Activated T-cell treated with anti-CD3 and anti-CD28 coated beads, Interleukin-2, amount 50 U/mL, for 1 hour (primary cell): Measurements from ENCODE around the gene OR10H1.
"Not testable (repeated sequence)": the region's sequence is repeated elsewhere in the genome, so short reads cannot be mapped to it uniquely, and the experiment has no call there.

ENCODE experiments used
- DNase-seq: peaks from one replicate; pipeline ENCODE4 v3.0.0-alpha.2; 2020

The OR10H1 gene, protein sequence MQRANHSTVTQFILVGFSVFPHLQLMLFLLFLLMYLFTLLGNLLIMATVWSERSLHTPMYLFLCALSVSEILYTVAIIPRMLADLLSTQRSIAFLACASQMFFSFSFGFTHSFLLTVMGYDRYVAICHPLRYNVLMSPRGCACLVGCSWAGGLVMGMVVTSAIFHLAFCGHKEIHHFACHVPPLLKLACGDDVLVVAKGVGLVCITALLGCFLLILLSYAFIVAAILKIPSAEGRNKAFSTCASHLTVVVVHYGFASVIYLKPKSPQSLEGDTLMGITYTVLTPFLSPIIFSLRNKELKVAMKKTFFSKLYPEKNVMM

DNA sequence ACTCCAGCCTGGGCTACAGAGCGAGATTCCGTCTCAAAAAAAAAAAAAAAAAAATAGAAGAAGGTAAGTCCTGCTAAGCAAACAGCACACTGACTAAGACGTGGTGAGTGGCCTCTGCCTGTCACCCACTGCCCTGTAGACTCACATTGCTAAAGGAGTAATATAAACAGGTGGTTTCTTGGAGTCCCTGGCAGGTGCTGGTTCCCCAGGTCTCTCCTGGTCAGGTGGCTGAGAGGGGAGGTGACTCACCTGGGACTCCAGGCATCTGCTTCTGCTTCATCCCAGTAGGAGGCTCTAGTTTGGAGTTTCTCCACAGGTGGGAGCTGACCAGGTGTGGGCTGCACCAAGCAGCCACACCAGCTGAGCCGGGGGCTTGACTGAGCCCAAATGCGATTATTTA, at the start of gene OR10H1:
OR10H1 (minus strand) TSS at position 359 of the 400 bp plus-strand sequence. CDS start 7,627 bp downstream, outside the sequence.
- DNase-seq = no peak

DNA sequence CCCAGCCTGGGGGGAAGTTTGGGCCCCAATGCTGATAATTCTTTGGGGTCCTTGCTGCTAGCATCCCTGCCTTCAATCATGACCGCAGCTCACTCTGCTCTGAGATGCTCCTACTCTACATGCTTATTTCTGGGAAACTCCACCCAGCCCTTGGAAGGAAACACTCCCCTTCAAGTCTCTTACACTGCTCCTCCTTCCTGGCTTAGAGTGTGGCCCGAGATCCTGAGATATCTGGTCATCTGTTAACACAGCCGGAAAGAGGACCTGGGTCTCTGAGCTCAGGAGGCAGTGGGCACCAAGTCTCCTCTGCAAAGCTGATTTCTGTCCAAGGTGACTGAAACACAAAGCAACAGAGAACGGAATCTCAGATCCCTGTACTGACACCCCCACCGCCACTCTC, 49.4 kb upstream of the OR10H1 start:
- no peak for DNase-seq

DNA sequence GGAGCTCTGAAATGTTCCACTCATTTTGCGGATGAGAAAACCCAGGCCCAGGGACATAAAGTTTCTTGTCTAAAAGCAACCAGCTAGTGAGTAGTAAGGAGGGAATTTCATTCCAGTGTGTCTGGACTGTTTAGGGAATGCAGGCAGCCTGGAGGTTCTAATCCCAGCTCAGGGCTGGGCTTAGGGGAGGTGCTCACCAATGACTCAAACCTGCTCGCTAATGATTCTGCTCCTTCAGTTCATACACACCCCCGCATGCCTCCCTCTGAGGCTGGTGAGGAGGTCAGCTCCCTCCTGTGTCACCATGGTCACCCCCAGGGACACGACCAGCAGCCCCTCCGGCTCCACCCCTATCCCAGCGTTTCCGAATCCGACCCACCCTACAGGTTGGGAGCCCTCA, 47.8 kb upstream of the OR10H1 start:
- DNase-seq = no peak

DNA sequence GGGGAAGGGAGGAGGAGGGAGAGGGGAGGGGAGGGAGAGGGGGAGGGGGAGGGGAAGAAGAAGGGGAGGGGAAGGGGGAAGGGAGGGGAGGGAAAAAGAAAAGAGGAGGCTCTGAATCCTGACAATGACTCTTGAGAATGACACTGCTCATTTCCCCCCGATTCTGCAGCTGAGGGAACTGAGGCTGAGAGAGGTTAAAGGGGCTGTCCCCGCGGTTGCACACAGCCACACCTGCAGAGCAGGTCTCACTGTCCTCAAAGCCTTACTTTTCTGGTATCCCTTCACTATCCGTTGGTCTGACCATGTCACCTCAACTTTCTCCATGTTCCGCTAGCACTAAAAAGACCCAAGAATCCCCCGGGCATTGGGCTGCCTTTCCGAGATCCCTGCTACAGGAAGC, 47.0 kb upstream of the OR10H1 start:
- no peak for DNase-seq

DNA sequence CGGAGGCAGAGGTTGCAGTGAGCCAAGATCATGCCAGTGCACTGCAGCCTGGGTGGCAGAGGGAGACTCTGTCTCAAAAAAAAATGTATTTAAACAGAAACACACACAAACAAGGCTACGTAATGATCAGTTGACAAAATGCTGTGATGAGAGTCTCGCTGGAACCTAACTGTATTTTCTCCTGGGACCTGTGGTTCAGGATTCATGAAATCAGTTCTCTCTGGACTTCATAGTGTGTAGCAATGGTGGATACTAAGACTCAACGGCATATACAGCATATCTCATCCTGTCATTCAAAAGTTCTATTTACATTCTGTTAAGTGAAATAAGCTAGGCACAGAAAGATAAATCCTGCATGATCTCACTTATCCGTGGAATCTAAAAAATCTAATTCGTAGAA, 45.1 kb upstream of the OR10H1 start:
- no peak for DNase-seq

DNA sequence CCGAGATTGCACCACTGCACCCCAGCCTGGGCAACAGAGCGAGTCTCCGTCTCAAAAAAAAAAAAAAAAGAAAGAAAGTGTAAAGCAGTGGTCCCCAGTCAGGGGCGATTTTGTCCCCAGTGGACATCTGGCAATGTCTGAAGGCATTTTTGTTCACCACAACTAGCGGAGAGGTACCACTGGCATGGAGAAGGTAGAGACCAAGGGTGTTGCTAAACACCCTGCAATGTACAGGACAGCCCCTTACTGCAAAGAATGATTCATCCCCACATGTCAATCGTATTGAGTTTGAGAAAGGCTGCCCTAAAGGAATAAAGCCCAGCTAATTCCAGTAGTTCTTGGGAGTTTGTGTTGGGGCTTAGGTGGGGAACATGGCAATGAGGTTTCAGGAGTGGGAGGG, 43.7 kb upstream of the OR10H1 start:
- no peak for DNase-seq

DNA sequence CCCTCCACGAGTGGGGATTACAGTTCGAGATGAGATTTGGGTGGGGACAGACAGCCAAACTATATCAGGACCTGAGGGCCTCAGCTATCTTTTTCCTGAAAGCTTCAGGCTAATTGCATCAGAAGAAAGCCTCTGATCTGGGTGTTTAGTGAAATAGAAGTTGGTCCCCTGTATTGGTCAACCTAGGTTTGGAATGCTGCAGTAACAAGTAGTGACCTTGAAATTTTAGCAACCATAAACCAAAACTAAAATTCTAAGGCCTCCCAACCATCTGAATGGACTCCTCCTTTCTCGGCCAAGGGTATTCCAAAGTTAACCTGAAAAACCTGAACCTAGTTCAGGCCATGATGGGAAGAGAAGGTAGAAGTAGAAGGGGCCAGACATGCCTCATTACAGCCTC, 34.9 kb upstream of the OR10H1 start:
- no peak for DNase-seq

DNA sequence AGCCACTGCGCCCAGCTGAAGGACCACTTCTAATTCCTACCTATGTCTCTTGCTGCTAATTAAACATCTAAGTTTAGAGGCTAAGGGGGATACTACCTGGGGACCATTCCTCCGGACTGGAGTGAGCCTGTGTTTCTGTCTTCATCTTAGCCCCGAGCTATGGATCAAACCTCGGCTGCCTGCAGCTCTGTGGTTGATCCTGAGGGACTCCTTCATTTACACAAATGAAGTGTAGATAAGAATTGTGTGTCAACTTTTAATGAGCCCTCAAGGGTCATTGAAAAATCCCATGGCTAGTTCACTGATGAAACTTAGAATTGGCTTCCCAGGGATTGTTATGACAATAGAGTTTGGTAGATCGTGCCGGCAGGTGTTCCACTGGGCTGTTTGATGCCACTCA, 31.5 kb upstream of the OR10H1 start:
- no peak for DNase-seq

DNA sequence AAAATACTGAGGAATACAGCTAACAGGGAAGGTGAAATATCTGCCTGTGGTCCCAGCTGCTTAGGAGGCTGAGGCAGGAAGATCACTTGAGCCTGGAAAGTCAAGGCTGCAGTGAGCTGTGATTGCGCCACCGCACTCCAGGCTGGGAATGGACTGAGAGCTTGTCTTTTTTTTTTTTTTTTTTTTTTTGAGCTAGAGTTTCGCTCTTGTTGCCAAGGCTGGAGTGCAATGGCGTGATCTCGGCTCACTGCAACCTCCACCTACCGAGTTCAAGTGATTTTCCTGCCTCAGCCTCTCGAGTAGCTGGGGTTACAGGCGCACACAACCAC, 28.4 kb upstream of the OR10H1 start:
- DNase-seq = not testable (repeated sequence)

DNA sequence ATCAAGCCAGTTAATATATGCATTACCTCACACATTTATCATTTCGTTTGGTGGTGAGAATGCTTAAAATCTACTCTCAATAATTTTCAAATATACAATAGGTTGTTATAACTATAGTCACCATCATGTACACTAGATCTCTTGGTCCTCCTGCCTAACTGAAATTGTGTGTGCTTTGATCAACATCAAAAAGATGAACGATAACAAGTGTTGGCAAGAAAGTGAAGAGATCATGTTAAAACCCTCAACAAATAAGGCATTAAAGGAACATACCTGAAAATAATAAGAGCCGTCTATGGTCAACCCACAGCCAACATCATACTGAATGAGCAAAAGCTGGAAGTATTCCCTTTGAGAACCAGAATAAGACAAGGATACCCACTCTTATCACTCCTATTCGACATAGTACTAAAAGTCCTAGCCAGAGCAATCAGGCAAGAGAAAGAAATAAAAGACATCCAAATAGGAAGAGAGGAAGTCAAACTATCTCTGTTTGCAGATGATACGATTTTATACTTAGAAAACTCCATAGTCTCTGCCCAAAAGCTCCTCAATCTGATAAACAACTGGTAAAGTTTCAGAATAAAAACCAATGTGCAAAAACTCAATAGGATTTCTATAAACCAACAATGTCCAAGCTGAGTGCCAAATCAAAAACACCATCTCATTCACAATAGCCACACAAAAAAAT, 27.9 kb upstream of the OR10H1 start:
- no peak for DNase-seq

DNA sequence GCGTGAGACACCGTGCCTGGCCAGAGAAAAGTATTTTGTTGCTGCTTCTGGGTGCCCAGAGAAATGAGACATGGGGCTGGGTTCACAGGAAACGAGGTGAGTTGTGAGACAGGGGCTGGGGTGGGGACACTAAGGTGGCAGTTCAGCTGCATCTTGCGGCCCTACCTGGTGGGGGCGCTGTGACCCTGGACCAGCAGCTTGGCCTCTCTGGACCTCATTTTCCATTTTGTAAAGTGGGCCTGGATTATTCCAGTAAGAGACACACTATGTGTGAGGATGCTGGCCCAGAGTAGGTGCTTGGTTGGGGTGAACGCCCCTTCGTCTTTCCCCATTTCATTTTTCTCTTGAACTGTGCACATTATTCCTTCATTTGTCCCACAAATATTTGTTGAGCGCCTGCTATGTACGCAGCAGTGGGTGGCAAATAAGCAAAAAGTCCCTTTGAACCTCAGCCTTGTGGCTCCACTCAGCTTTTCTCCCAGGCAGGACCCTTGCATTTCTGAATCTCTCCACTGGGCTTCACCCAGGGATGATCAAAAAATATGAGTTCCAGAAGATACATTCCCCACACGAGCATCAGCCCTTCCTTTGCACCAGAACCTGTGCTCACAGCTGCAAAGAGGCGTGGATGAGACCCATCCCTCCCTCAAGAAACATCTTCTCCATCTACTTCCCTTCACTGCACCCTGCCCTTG, 26.6 kb upstream of the OR10H1 start:
- DNase-seq = no peak

DNA sequence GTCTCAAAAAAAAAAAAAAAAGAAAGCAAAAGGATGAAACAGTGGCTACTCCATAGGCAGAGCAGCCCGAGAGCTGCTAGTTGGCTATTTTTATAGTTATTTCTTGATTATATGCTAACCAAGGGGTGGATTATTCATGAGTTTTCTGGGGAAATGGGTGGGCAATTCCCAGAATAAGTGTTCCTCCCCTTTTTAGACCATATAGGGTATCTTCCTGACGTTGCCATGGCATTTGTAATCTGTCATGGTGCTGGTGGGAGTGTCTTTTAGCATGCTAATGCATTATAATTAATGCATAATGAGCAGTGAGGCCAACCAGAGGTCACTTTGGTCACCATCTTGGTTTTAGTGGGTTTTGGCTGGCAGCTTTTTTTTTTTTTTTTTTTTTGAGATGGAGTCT, 25.4 kb upstream of the OR10H1 start:
- DNase-seq = no peak

DNA sequence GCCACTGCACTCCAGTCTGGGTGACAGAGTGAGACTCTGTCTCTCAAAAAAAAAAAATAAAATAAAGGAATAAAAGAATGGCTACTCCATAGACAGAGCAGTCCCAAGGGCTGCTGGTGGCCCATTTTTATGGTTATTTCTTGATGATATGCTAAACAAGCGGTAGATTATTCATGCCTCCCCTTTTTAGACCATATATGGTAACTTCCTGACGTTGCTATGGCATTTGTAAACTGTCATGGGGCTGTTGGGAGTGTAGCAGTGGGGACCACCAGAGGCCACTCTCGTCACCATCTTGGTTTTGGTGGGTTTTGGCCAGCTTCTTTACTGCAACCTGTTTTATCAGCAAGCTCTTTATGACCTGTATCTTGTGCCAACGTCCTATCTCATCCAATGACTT, 24.4 kb upstream of the OR10H1 start:
- DNase-seq = not testable (repeated sequence)

DNA sequence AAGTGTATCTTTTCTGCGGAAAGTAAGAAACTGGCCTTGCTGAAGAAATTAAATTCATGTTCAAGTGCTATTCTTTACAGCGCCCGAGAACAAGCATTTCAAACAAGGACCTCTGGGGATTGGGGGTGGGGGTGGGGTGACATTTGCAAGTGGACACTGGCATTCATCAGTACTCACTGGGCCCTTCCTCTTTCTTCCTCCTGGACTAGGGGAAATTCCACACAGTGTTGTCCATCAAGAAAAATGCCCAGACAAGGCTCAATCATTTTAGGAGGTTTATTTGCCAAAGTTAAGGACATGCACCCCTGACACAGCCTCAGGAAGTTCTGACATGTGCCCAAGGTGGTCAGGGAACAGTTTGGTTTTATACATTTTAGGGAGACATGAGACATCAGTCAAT, 22.9 kb upstream of the OR10H1 start:
- DNase-seq = no peak

DNA sequence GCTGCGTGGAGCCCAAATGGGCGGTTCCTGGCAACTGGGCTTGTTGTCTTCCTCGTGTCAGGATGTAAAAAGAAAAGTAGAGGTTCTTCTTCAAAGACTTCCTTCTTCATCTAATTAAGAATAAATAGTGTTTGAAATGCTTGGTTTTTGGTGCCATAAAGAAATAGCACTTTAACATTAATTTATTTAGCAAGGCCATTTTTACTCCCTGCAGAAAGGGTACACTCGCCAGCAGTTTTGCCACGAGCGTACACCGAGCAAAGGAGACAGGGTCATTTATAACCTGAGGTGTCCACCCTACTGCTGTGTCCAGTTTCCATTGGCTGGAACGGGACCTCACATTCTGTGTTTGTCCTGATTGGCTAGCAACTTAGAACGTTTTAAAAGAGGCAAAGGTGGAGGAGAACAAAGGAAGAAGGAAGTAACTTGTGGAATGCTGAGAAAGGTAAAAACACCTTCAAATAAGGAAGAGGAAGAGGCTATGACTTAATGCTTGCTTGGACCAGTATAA, 21.8 kb upstream of the OR10H1 start:
- no peak for DNase-seq

DNA sequence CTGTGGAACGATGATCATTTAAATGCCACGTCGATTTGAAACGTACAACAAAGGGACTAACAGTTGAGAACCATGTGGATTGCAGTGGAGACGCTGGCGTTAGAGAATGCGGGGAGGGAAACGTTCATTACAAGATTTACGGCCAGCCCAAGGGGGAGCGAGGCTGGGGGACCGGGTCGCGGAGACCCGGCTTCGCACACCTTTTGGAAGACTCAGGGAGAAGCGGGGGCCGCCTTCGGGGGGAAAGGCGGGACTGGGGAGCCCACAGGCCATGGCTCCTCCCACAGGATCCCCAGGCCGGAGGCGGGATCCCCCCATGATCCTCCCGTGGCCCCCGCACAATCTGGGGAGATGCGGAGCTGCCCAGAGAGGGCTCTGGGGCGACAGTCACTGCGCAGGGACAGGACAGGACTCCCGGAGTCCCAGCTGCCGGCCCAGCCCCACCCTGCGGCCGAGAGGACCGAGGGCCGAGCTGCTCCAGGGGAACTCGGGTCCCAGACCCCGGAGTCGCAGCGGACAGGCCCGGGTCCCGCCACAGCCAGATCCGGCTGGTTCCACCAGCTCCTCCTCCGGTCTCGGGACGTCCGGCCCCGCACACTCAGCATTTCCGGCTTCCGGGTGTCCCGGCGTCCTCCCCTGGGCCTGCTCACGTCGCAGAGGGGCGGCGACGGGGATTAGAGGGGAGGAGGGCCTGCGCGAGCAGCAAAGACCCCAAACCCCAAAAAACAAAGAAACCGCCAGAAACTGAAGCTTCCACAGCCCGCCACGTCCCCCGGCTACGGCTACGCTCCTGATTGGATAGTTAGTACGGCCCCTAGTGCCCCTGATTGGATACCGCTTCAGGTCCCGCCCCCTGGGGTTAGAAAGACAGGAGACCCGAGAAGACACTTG, 21.1 kb upstream of the OR10H1 start:
- peak; percentile 92 for DNase-seq

DNA sequence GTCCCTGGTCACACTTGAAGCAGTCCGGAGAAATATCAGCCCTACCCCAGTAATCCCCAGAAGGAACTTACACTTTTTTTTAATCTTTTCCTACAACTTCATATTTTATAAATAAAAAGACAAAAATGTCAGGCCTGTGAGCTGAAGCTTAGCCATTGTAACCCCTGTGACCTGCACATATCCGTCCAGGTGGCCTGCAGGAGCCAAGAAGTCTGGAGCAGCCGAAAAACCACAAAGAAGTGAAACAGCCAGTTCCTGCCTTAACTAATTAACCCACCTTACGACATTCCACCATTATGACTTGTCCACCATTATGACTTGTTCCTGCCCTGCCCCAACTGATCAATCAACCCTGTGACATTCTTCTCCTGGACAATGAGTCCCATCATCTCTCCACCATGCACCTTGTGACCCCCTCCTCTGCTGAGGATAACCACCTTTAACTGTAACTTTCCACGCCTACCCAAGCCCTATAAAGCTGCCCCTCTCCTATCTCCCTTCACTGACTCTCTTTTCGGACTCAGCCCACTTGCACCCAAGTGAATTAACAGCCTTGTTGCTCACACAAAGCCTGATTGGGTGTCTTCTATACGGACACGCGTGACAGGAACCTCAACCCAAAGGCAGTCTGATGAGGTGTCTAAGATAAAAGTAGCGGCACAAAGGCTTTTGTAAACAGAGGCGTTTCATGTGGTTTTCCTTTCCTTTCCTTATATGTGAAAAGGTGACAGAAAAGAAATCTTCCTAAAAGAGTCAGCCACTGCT, 20.3 kb upstream of the OR10H1 start:
- peak; percentile 52 for DNase-seq

DNA sequence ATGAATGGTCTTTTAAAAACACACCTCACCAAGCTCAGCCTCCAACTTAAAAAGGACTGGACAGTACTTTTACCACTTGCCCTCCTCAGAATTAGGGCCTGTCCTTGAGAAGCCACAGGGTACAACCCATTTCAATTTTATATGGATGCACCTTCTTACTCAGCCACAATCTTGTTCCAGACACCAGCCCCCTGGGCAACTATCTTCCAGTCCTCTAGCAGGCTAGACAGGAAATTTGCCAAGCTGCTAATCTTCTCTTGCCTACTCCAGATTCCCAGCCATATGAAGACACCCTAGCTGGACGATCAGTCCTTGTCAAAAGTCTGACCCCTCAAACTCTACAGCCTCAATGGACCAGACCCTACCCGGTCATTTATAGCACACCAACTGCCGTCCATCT, 18.8 kb upstream of the OR10H1 start:
- DNase-seq = not testable (repeated sequence)

DNA sequence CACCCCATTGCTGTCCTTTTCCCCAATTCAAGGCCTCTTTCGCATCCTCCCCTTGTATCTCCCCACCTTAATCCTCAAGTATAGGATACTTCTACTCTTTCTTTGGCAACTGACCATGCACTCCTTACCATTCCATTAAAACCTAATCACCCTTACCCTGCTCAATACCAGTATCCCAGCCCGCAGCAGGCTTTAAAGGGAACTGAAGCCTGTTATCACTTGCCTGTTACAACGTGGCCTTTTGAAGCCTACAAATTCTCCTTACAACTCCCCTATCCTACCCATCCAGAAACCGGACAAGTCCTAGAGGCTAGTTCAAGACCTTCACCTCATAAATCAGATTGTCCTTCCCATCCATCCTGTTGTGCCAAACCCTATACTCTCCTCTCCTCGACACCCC, 16.2 kb upstream of the OR10H1 start:
- no peak for DNase-seq

DNA sequence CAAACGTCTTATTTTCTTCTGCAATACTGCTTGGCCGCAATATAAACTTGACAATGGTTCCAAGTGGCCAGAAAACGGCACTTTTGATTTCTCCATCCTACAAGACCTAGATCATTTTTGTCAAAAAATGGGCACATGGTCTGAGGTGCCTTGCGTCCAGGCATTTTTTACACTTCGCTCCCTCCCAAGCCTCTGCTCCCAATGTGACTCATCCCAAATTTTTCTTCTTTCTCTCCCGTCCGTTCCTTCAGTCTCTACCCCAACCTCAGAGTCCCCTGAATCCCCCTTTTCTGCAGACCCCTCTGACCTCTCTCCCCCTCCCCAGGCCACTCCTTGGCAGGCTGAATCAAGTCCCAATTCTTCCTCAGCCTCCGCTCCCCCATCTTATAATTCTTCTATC, 14.3 kb upstream of the OR10H1 start:
- no peak for DNase-seq

DNA sequence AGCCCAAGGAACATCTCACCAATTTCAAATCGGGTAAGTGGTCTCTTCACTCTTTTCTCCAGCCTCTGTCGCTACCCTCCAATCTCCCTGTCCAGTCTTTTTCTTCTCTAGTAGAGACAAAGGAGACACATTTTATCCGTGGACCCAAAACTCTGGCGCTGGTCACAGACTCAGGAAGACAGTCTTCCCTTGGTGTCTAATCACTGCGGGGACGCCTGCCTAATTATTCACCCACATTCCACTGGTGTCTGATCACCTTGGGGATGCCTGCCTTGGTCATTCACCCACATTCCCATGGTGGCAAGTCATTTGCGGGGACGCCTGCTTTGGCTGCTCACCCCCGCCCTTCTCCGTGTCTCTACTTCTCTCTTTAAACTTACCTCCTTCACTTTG, 13.8 kb upstream of the OR10H1 start:
- no peak for DNase-seq

DNA sequence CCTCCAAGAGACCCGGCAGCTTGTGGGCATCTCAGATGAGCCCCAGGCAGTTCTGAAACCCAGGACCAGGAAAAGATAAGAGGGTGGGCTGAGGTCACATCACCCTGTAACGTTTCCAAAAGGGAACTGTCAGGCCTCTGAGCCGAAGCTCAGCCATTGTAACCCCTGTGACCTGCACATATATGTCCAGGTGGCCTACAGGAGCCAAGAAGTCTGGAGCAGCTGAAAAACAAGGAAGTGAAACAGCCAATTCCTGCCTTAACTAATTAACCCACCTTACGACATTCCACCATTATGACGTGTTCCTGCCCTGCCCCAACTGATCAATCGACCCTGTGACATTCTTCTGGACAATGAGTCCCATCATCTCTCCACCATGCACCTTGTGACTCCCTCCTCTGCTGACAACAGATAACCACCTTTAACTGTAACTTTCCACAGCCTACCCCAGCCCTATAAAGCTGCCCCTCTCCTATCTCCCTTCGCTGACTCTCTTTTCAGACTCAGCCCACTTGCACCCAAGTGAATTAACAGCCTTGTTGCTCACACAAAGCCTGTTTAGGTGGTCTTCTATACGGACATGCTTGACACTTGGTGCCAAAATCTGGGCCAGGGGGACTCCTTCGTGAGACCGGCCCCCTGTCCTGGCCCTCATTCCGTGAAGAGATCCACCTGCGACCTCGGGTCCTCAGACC, 13.3 kb upstream of the OR10H1 start:
- DNase-seq = not testable (repeated sequence)
